T47D (cell line): Measurements from ENCODE around the gene PRPS1.

Source experiments
- DNase-seq, 2 experiments: peaks; one replicate each; pipeline versions ENCODE4 v3.0.0 to v3.0.0-alpha.2; 2011 to 2012; ENCODE audit warnings: low read depth in 1 of 2, low spot score in 1 of 2
- JUND ChIP-seq: IDR thresholded peaks from 2 replicates; pipeline ENCODE4 v1.6.1; 2012; ENCODE audit warnings: low read depth
- in situ Hi-C: cut with HindIII; loops from 2 replicates; pipeline ENCODE4 v1.10.0; 2016; ENCODE audit warnings: low sequenced_read_pairs, low pct_unique_long_range_greater_than_20kb

PRPS1 gene

GRCh38 chrX:107672955-107673378 lies 44.7 kb downstream of the PRPS1 start:
- DNase-seq = peak in 1 of 2 experiments; percentile 71
- in situ Hi-C loops = no loop called here
- TF ChIP-seq JUND = no peak

GRCh38 chrX:107673431-107673830 lies 45.1 kb downstream of the PRPS1 start:
- TF ChIP-seq JUND = no peak
- in situ Hi-C loops = no loop called here
- DNase-seq = no peak

GRCh38 chrX:107673933-107674479 lies 45.7 kb downstream of the PRPS1 start:
- no peak for TF ChIP-seq JUND
- in situ Hi-C loops = no loop called here
- no peak for DNase-seq

- in situ Hi-C loops = no loop called here
- DNase-seq = peak in 1 of 2 experiments; percentile 35
- no peak for TF ChIP-seq JUND
These were observed 46.4 kb downstream of the PRPS1 start for GRCh38 chrX:107674480-107675364.

- in situ Hi-C loops = no loop called here
- TF ChIP-seq JUND = no peak
- no peak for DNase-seq
These were observed 47.0 kb downstream of the PRPS1 start for GRCh38 chrX:107675365-107675654.

GRCh38 chrX:107675823-107676555 lies 47.7 kb downstream of the PRPS1 start:
- in situ Hi-C loops = no loop called here
- no peak for TF ChIP-seq JUND
- DNase-seq = no peak

GRCh38 chrX:107676559-107677378 lies 48.5 kb downstream of the PRPS1 start:
- DNase-seq = peak; percentile 1 to 89
- in situ Hi-C loops = no loop called here

GRCh38 chrX:107677501-107677901 lies 49.2 kb downstream of the PRPS1 start:
- TF ChIP-seq JUND = no peak
- DNase-seq = no peak
- in situ Hi-C loops = no loop called here

More at GRCh38 chrX:107676559-107677378, 48.5 kb downstream of the PRPS1 start:
- TF ChIP-seq JUND = no peak

GRCh38 chrX:107677909-107678308 lies 49.6 kb downstream of the PRPS1 start:
- in situ Hi-C loops = no loop called here
- no peak for DNase-seq
- TF ChIP-seq JUND = no peak

- no peak for TF ChIP-seq JUND
- DNase-seq = no peak
- in situ Hi-C loops = no loop called here
These were observed 50.8 kb downstream of the PRPS1 start for GRCh38 chrX:107678957-107679740.

GRCh38 chrX:107682256-107682655 lies 53.9 kb downstream of the PRPS1 start:
- DNase-seq = no peak
- TF ChIP-seq JUND = no peak
- in situ Hi-C loops = no loop called here
